GM12801 (cell line): ENCODE data around the gene STON1.

ENCODE experiments used
- TF ChIP-seq, protein P1 (sequence below): IDR thresholded peaks from one replicate; pipeline ENCODE4 v1.5.1; 2011; ENCODE audit warnings: control low read depth; ENCODE audit not compliant: insufficient read length; ENCODE audit errors: extremely low read depth

Gene STON1

DNA sequence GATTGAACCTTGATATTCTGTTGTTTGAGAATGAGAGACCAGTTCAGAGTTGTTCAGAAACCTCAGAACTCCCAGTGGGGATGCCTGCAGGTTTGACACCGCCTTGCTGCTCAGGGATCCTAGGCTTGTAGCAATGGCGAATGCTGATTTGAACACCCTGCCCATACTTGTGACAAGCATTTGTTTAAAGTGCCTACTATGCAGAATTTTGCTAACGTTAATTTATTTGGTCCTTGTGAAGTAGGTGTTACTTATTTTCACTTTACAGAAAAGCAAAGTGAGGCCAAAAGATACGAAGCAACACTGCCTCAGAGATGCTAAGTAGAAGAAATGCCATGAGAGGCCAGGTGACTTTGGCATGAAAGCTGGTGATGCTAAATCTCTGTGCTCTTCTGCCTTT, 32.3 kb downstream of the STON1 start:
- TF ChIP-seq, protein P1, sequence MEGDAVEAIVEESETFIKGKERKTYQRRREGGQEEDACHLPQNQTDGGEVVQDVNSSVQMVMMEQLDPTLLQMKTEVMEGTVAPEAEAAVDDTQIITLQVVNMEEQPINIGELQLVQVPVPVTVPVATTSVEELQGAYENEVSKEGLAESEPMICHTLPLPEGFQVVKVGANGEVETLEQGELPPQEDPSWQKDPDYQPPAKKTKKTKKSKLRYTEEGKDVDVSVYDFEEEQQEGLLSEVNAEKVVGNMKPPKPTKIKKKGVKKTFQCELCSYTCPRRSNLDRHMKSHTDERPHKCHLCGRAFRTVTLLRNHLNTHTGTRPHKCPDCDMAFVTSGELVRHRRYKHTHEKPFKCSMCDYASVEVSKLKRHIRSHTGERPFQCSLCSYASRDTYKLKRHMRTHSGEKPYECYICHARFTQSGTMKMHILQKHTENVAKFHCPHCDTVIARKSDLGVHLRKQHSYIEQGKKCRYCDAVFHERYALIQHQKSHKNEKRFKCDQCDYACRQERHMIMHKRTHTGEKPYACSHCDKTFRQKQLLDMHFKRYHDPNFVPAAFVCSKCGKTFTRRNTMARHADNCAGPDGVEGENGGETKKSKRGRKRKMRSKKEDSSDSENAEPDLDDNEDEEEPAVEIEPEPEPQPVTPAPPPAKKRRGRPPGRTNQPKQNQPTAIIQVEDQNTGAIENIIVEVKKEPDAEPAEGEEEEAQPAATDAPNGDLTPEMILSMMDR, result no peak

GRCh38 chr2:48566592-48567310, 36.8 kb downstream of the STON1 start:
- TF ChIP-seq, protein P1, result no peak

GRCh38 chr2:48567671-48568070, 37.7 kb downstream of the STON1 start:
- TF ChIP-seq, protein P1, result no peak

- TF ChIP-seq, protein P1, result no peak
These were observed 38.6 kb downstream of the STON1 start for GRCh38 chr2:48568547-48568946.

- TF ChIP-seq, protein P1, result no peak
These were observed 39.5 kb downstream of the STON1 start for GRCh38 chr2:48569433-48569832.

DNA sequence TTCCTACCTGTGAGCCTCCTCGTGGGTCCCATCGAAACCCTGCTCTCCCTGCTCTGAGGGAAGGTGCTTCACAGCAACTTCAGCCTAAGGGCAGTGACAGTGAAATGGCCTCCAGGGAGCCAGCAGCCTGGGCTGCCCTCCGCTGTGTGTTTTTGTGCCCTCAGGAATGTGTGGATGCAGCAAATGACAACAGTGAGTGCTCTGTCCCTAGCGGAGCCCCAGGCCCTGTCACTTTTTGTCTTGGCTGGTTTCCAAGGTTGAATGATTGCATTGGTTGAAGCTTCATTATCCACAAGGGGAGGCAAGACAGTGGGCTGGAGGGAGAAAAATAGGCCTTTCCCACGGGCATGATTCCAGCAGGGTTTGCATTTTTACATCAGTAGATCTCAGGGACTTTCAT, 42.9 kb downstream of the STON1 start:
- TF ChIP-seq, protein P1, result no peak

DNA sequence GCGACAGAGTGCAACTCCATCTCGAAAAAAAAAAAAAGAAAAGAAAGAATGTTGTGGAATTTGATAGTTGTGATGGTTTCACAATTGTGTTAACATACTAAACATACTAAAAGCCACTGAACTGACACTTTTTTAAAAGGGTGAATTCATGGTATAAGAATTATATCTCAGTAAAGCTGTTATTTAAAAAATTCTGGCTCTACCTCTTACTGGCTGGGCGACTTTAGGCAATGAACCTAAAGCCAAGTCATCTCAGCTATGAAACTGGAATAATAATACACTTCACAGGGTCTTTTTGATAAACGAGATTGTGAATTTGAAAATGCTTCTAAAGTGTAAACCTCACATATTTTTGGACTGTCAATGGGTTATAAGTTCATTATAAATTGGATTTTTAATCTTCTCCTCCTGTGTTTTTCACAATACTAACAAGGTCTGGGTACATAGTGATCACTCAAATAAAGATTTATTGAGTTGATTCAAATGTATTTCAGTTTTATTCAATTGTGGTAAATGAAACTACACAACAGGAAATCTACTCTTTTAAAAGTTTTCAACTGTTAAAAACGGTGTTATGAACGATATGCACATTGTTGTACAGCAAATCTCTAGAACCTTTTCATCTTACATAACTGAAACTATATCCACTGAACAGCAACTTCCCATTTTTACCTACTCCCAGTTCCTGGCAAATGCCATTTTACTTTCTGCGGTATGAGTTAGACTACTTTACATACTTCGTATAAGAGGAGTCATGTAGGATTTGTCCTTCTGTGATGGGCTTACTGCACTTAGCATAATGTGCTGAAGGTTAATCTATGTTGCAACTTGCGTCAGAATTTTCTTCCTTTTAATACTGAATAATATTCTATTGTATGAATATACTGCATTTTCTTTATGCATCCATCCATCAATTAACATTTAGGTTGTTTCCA, 44.7 kb downstream of the STON1 start:
- TF ChIP-seq, protein P1, result no peak
